HEK293T (cell line): ENCODE results near the gene KCNK6.
"Not testable (repeated sequence)": the region's sequence is repeated elsewhere in the genome, so short reads cannot be mapped to it uniquely, and the experiment has no call there.

Experiments
- CTCF ChIA-PET: fragments of 350-600 bp; formaldehyde crosslinking; extraction: SDS; loops from one replicate; lab custom pipeline; 2021; ENCODE audit warnings: antibody characterized with exemption, inconsistent platforms; lab: Yijun Ruan, JAX
- POLR2A ChIA-PET: fragments of 350-600 bp; formaldehyde crosslinking; extraction: SDS; loops from one replicate; lab custom pipeline; 2020; ENCODE audit warnings: antibody characterized with exemption, inconsistent platforms; lab: Yijun Ruan, JAX
- DNase-seq: peaks from one replicate; pipeline ENCODE4 v3.0.0; 2012; ENCODE audit warnings: mixed read lengths; ENCODE audit errors: extremely low spot score
- ARNT ChIP-seq: fragments of 450-650 bp; IDR thresholded peaks from 2 replicates; pipeline ENCODE4 v1.6.1; 2017; ENCODE audit warnings: mild to moderate bottlenecking
- BHLHE40 ChIP-seq: fragments of 450-650 bp; IDR thresholded peaks from 2 replicates; pipeline ENCODE4 v1.6.1; 2016; ENCODE audit warnings: mild to moderate bottlenecking, moderate library complexity, borderline replicate concordance
- CTBP1 ChIP-seq: fragments of 450-650 bp; IDR thresholded peaks from 2 replicates; pipeline ENCODE4 v1.6.1; 2016; ENCODE audit warnings: borderline replicate concordance
- ELF4 ChIP-seq: fragments of 450-650 bp; IDR thresholded peaks from 2 replicates; pipeline ENCODE4 v1.6.1; 2017; ENCODE audit warnings: antibody characterized with exemption
- FOXA1 ChIP-seq: fragments of 450-650 bp; IDR thresholded peaks from 2 replicates; pipeline ENCODE4 v1.6.1; 2016; ENCODE audit warnings: mild to moderate bottlenecking
- FOXK2 ChIP-seq: fragments of 450-650 bp; IDR thresholded peaks from 2 replicates; pipeline ENCODE4 v1.6.1; 2016; ENCODE audit warnings: mild to moderate bottlenecking
- FOXM1 ChIP-seq: fragments of 450-650 bp; IDR thresholded peaks from 2 replicates; pipeline ENCODE4 v1.6.1; 2017; ENCODE audit warnings: mild to moderate bottlenecking, borderline replicate concordance
- HDGF ChIP-seq: fragments of 450-650 bp; IDR thresholded peaks from 2 replicates; pipeline ENCODE4 v1.6.1; 2017; ENCODE audit warnings: antibody characterized with exemption, borderline replicate concordance
- L3MBTL2 ChIP-seq: fragments of 450-650 bp; conservative IDR thresholded peaks from 2 replicates; pipeline ENCODE4 v1.6.1; 2016; ENCODE audit warnings: mild to moderate bottlenecking
- LEF1 ChIP-seq: fragments of 450-650 bp; IDR thresholded peaks from 2 replicates; pipeline ENCODE4 v1.6.1; 2017; ENCODE audit warnings: mild to moderate bottlenecking, borderline replicate concordance
- NFRKB ChIP-seq: fragments of 450-650 bp; IDR thresholded peaks from 2 replicates; pipeline ENCODE4 v1.6.1; 2016; ENCODE audit warnings: mild to moderate bottlenecking, moderate library complexity
- SP1 ChIP-seq: fragments of 450-650 bp; IDR thresholded peaks from 2 replicates; pipeline ENCODE4 v1.6.1; 2017
- SUZ12 ChIP-seq: fragments of 450-650 bp; IDR thresholded peaks from 2 replicates; pipeline ENCODE4 v1.6.1; 2016; ENCODE audit warnings: mild to moderate bottlenecking
- TARDBP ChIP-seq: fragments of 450-650 bp; IDR thresholded peaks from 2 replicates; pipeline ENCODE4 v1.6.1; 2016
- ZNF384 ChIP-seq: fragments of 450-650 bp; IDR thresholded peaks from 2 replicates; pipeline ENCODE4 v1.6.1; 2016
- TF ChIP-seq, protein P1 (sequence below): fragments of 450-650 bp; IDR thresholded peaks from 2 replicates; pipeline ENCODE4 v1.6.1; 2016

Gene KCNK6

GRCh38 chr19:38336638-38337359, 17.2 kb downstream of the KCNK6 start:
- DNase-seq: peak; percentile 93
- ChIA-PET CTCF (interaction anchor here (0.6 to 1.0 kb wide), 3 partner anchors 93 to 298 kb away, joined by 3 to 11 read pairs (median 4); no protein-coding TSS in a partner anchor), POLR2A (interaction anchor here (0.9 to 4.2 kb wide), 4 partner anchors 37 to 97 kb away, joined by 3 to 40 read pairs (median 5); partner anchors contain the start of genes FAM98C and PSMD8)
- no peak for TF ChIP-seq ELF4
- no peak; the same call in 1 of the 2 replicates for TF ChIP-seq HDGF
- peak; percentile 86 for TF ChIP-seq L3MBTL2

DNA sequence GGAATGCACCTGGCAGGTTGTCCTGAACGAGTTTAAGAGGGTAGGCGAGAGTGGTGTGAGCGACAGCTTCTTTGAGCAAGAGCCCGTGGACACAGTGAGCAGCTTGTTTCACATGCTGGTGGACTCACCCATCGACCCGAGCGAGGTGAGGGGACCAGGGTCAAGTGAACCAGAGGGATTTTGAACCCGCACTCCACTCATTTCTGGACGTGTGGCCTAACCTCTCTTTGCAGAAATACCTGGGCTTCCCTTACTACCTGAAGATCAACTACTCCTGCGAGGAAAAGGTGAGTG, 17.7 kb downstream of the KCNK6 start:
- no peak for TF ChIP-seq CTBP1
- TF ChIP-seq, protein P1, sequence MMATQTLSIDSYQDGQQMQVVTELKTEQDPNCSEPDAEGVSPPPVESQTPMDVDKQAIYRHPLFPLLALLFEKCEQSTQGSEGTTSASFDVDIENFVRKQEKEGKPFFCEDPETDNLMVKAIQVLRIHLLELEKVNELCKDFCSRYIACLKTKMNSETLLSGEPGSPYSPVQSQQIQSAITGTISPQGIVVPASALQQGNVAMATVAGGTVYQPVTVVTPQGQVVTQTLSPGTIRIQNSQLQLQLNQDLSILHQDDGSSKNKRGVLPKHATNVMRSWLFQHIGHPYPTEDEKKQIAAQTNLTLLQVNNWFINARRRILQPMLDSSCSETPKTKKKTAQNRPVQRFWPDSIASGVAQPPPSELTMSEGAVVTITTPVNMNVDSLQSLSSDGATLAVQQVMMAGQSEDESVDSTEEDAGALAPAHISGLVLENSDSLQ: no peak
- no peak for TF ChIP-seq FOXK2
- no peak for TF ChIP-seq LEF1
- TF ChIP-seq SP1: no peak
- TF ChIP-seq ELF4: no peak
- no peak for TF ChIP-seq ZNF384
- TF ChIP-seq L3MBTL2: no peak
- TF ChIP-seq BHLHE40: no peak
- TF ChIP-seq ARNT: no peak
- TF ChIP-seq FOXM1: no peak
- TF ChIP-seq TARDBP: no peak
- CTCF ChIA-PET: no interaction called here
- POLR2A ChIA-PET: interaction anchor here (4.2 kb wide), 1 partner anchor 37 kb away, joined by 40 read pairs; the partner anchor contains the start of gene PSMD8
- DNase-seq: no peak

DNA sequence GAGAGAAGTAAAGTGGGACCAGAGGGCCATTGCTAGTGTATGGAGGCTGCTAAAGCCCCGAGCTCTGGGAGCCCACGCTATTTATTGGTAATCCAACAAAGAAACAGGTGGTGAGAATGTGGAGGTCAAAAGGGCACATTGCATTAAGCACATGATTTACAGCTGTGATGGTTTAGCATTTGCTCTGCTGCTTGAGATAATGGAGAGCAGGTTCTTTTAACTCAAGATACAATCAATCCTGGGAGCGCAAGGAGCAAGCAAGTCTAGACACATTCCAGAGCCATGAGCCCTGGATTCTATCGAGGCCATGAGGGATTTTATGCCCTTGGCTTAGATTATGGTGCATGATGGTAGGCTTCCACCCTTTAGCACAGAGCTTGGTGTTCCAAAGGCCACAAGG, 19.4 kb downstream of the KCNK6 start:
- ChIA-PET POLR2A (interaction anchor here (4.2 kb wide), 1 partner anchor 35 kb away, joined by 40 read pairs; the partner anchor contains the start of gene PSMD8), CTCF (interaction anchor here (1.0 kb wide), 1 partner anchor 35 kb away, joined by 4 read pairs; the partner anchor contains the start of gene PSMD8)
- not testable (repeated sequence) for DNase-seq

DNA sequence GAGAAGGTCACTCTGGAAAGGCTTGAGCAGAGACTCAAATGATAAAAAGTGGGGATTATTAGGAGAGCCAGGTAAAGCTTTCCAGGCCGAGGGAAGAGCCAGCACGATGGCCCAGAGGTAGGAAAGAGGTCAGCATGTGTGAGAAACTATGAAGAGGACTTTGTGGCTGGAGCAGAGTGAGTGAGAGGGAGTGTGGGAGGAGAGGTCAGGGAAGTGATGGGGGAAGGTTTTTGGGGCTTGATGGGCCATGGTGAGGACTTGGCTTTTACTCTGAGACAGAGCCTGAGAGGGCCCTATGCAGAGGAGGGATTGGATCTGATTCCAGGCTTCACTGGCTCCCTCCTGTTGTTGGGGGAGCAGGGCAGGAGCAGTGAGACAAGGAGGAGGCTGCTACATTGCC, 21.3 kb downstream of the KCNK6 start:
- CTCF ChIA-PET: no interaction called here
- DNase-seq: no peak
- TF ChIP-seq SUZ12: no peak
- TF ChIP-seq, protein P1: no peak
- TF ChIP-seq BHLHE40: no peak
- TF ChIP-seq LEF1: no peak
- TF ChIP-seq L3MBTL2: no peak
- TF ChIP-seq ARNT: no peak
- TF ChIP-seq SP1: no peak
- TF ChIP-seq FOXK2: no peak
- TF ChIP-seq ELF4: no peak
- POLR2A ChIA-PET: no interaction called here

GRCh38 chr19:38346837-38347236, 27.2 kb downstream of the KCNK6 start:
- no peak for DNase-seq
- ChIA-PET CTCF (interaction anchor here (0.6 kb wide), 1 partner anchor 112 kb away, joined by 3 read pairs; no protein-coding TSS in a partner anchor), POLR2A (interaction anchor here (1.2 kb wide), 1 partner anchor 27 kb away, joined by 3 read pairs; the partner anchor contains the start of gene PSMD8)
- no peak for TF ChIP-seq L3MBTL2
- no peak for TF ChIP-seq LEF1
- TF ChIP-seq TARDBP: no peak
- no peak for TF ChIP-seq ZNF384
- no peak for TF ChIP-seq FOXM1
- no peak for TF ChIP-seq ARNT
- no peak for TF ChIP-seq NFRKB
- TF ChIP-seq SUZ12: no peak
- no peak for TF ChIP-seq CTBP1

DNA sequence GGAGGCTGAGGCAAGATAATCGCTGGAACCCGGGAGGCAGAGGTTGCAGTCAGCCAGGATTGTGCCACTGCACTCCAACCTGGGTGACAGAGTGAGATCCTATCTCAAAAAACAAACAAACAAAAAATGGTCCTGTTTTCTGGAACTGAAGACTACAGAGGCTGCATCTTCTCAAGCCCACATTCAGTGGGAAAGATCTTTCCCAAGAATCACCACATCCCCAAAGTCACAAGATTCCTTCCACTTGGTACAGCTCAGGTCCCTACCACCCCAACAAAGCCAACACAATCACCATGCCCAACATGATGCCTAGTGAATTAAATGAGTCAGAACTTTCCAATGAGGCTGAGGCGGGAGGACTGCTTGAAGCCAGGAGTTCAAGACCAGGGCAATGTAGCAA, 31.2 kb downstream of the KCNK6 start:
- ChIA-PET POLR2A (interaction anchor here (0.9 to 1.1 kb wide), 2 partner anchors 23 to 25 kb away, joined by 3 read pairs; partner anchors contain the start of gene PSMD8), CTCF (no interaction called here)
- no peak for TF ChIP-seq L3MBTL2
- no peak for TF ChIP-seq ELF4
- no peak for TF ChIP-seq NFRKB
- no peak for TF ChIP-seq CTBP1
- TF ChIP-seq, protein P1: no peak
- no peak for TF ChIP-seq FOXA1
- no peak for DNase-seq

DNA sequence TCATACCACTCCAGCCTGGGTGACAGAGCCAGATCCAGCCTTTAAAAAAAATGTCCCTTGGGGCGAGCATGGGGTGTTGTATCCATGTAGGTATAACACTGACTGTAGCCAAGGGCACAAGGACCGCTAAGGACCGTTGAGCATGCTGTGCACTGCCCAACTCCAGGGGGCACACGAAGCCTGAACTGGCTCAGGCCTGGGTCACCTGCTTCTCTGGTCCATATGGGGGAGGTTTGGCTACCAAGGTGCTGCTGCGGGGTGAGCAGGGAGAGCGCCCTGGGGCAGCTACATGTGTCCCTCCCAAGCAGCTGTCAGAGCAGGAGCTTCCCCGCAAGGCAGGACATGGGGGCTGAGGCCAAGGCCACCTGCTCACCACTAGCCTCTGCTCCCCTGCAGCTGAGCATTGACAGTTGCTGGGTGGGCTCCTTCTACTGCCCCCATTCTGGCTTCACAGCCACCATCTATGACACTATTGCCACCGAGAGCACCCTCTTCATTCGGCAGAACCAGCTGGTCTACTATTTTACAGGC, 32.3 kb downstream of the KCNK6 start:
- TF ChIP-seq ELF4 (no peak), HDGF (no peak), FOXM1 (no peak), CTBP1 (no peak), NFRKB (no peak), LEF1 (no peak), ZNF384 (no peak)
- no peak for DNase-seq
- POLR2A ChIA-PET: interaction anchor here (0.9 to 1.6 kb wide), 3 partner anchors 10 to 24 kb away, joined by 3 to 4 read pairs (median 3); partner anchors contain the start of gene PSMD8
- CTCF ChIA-PET: interaction anchor here (0.6 kb wide), 2 partner anchors 306 to 395 kb away, joined by 3 read pairs; no protein-coding TSS in a partner anchor
